H9 (cell line): ENCODE data around the gene OR6V1. TPM values are rescaled to one million over a fixed set of nuclear protein-coding genes. Genes with fewer than 3 reads are reported as not detected.

Experiments
- DNase-seq: peaks from one replicate; pipeline ENCODE4 v3.0.0-alpha.2; 2017
- H2AFZ ChIP-seq: one replicate; pipeline ENCODE4 v1.6.1; 2013; ENCODE audit warnings: mild to moderate bottlenecking, low read length, control low read depth, moderate library complexity
- H2AK5ac ChIP-seq: 2 replicates; pipeline ENCODE4 v1.6.1; 2013; ENCODE audit warnings: low read length, control low read depth, mixed read lengths; ENCODE audit not compliant: insufficient read length
- H2BK120ac ChIP-seq: one replicate; pipeline ENCODE4 v1.6.1; 2013; ENCODE audit warnings: low read depth, mild to moderate bottlenecking, low read length, control low read depth, inconsistent platforms; ENCODE audit not compliant: poor library complexity, severe bottlenecking
- H2BK12ac ChIP-seq: 2 replicates; pipeline ENCODE4 v1.6.1; 2013; ENCODE audit warnings: low read length, control low read depth, mixed read lengths, low read depth; ENCODE audit not compliant: insufficient read length
- H2BK15ac ChIP-seq: 2 replicates; pipeline ENCODE4 v1.6.1; 2013; ENCODE audit warnings: low read depth, low read length, control low read depth
- H2BK20ac ChIP-seq: one replicate; pipeline ENCODE4 v1.6.1; 2013; ENCODE audit warnings: low read depth, mild to moderate bottlenecking, low read length, control low read depth, inconsistent platforms; ENCODE audit not compliant: poor library complexity, severe bottlenecking
- H2BK5ac ChIP-seq: 2 replicates; pipeline ENCODE4 v1.6.1; 2013; ENCODE audit warnings: low read length, control low read depth, mixed read lengths; ENCODE audit not compliant: insufficient read length
- H3K14ac ChIP-seq: 2 replicates; pipeline ENCODE4 v1.6.1; 2013; ENCODE audit warnings: low read length, control low read depth; ENCODE audit not compliant: insufficient read depth
- H3K18ac ChIP-seq: 2 replicates; pipeline ENCODE4 v1.6.1; 2013; ENCODE audit warnings: low read depth, mild to moderate bottlenecking, mixed read lengths, low read length, control low read depth; ENCODE audit not compliant: insufficient read length
- H3K23ac ChIP-seq: 2 replicates; pipeline ENCODE4 v1.6.1; 2013; ENCODE audit warnings: low read length, control low read depth, mixed read lengths, low read depth; ENCODE audit not compliant: insufficient read length
- H3K23me2 ChIP-seq: 2 replicates; pipeline ENCODE4 v1.6.1; 2013; ENCODE audit warnings: low read depth, mild to moderate bottlenecking, mixed read lengths, low read length, control low read depth; ENCODE audit not compliant: insufficient read length, poor library complexity, severe bottlenecking
- H3K27ac ChIP-seq: 2 replicates; pipeline ENCODE4 v1.5.1; 2013; ENCODE audit warnings: low read length, control low read depth, mixed read lengths, low read depth; ENCODE audit not compliant: insufficient read length
- H3K27me3 ChIP-seq: 2 replicates; pipeline ENCODE4 v1.6.1; 2013; ENCODE audit warnings: low read length, control low read depth, inconsistent platforms; ENCODE audit not compliant: insufficient read depth
- H3K4ac ChIP-seq: 2 replicates; pipeline ENCODE4 v1.6.1; 2013; ENCODE audit warnings: low read depth, mild to moderate bottlenecking, control low read depth, inconsistent platforms, low read length, moderate library complexity
- H3K4me1 ChIP-seq: 2 replicates; pipeline ENCODE4 v1.6.1; 2013; ENCODE audit warnings: low read length, control low read depth, inconsistent platforms; ENCODE audit not compliant: insufficient read depth
- H3K4me2 ChIP-seq: 2 replicates; pipeline ENCODE4 v1.6.1; 2013; ENCODE audit warnings: low read length, control low read depth, mixed read lengths; ENCODE audit not compliant: insufficient read length, insufficient read depth
- H3K56ac ChIP-seq: 2 replicates; pipeline ENCODE4 v1.6.1; 2013; ENCODE audit warnings: low read depth, mild to moderate bottlenecking, mixed read lengths, low read length, control low read depth; ENCODE audit not compliant: insufficient read length
- H3K79me1 ChIP-seq: 2 replicates; pipeline ENCODE4 v1.6.1; 2013; ENCODE audit warnings: low read depth, mild to moderate bottlenecking, moderate library complexity, low read length, control low read depth, inconsistent platforms; ENCODE audit not compliant: insufficient read depth, poor library complexity, severe bottlenecking
- H3K79me2 ChIP-seq: 2 replicates; pipeline ENCODE4 v1.6.1; 2013; ENCODE audit warnings: low read length, control low read depth, inconsistent platforms; ENCODE audit not compliant: insufficient read depth
- H3K9ac ChIP-seq: 2 replicates; pipeline ENCODE4 v1.6.1; 2013; ENCODE audit warnings: low read length, control low read depth, mixed read lengths; ENCODE audit not compliant: insufficient read length; ENCODE audit errors: extremely low read depth
- H3K9me3 ChIP-seq: one replicate; pipeline ENCODE4 v1.6.1; 2013; ENCODE audit warnings: low read depth, low read length, inconsistent platforms; ENCODE audit not compliant: control insufficient read depth
- H3T11ph ChIP-seq: one replicate; pipeline ENCODE4 v1.6.1; 2013; ENCODE audit warnings: mild to moderate bottlenecking, low read length, control low read depth, inconsistent platforms
- H4K20me1 ChIP-seq: one replicate; pipeline ENCODE4 v1.6.1; 2013; ENCODE audit not compliant: control insufficient read depth, insufficient read length, insufficient read depth
- H4K5ac ChIP-seq: 2 replicates; pipeline ENCODE4 v1.6.1; 2013; ENCODE audit warnings: low read depth, mild to moderate bottlenecking, mixed read lengths, low read length, control low read depth; ENCODE audit not compliant: insufficient read length
- H4K8ac ChIP-seq: replicated peaks from 2 replicates; pipeline ENCODE4 v1.6.1; 2013; ENCODE audit warnings: low read length, control low read depth, mixed read lengths, low read depth; ENCODE audit not compliant: insufficient read length
- H4K91ac ChIP-seq: 2 replicates; pipeline ENCODE4 v1.6.1; 2013; ENCODE audit warnings: low read depth, mild to moderate bottlenecking, moderate library complexity, mixed read lengths, low read length, control low read depth; ENCODE audit not compliant: insufficient read length
- H3K27ac Mint-ChIP-seq, 3 experiments: 2 replicates in 2 of 3; 3 replicates in 1 of 3; pipeline ENCODE4 v1.8.0; 2020 to 2021; ENCODE audit warnings: mixed read lengths in 3 of 3, mild to moderate bottlenecking in 1 of 3, moderate library complexity in 1 of 3
- H3K27me3 Mint-ChIP-seq: 2 replicates; pipeline ENCODE4 v1.8.0; 2021; ENCODE audit warnings: low read depth, mild to moderate bottlenecking, moderate library complexity, mixed read lengths
- H3K36me3 Mint-ChIP-seq, 3 experiments: 2 replicates in 2 of 3; 3 replicates in 1 of 3; pipeline ENCODE4 v1.8.0; 2020 to 2021; ENCODE audit warnings: low read depth in 3 of 3, mixed read lengths in 3 of 3; ENCODE audit not compliant: insufficient read depth in 1 of 3
- H3K4me1 Mint-ChIP-seq, 2 experiments: 2 replicates each; pipeline ENCODE4 v1.8.0; 2020; ENCODE audit warnings: mixed read lengths in 2 of 2
- H3K4me3 Mint-ChIP-seq, 2 experiments: 2 replicates in 1 of 2; 3 replicates in 1 of 2; pipeline ENCODE4 v1.8.0; 2020 to 2021; ENCODE audit warnings: mild to moderate bottlenecking in 2 of 2, mixed read lengths in 2 of 2, moderate library complexity in 1 of 2
- H3K9me3 Mint-ChIP-seq, 2 experiments: 2 replicates in 1 of 2; 3 replicates in 1 of 2; pipeline ENCODE4 v1.8.0; 2020; ENCODE audit warnings: mild to moderate bottlenecking in 2 of 2, mixed read lengths in 2 of 2, moderate library complexity in 1 of 2
- CTCF ChIP-seq: fragments of 200-600 bp; sonication (generic); conservative IDR thresholded peaks from 3 replicates; pipeline ENCODE4 v1.8.0; 2021; ENCODE audit warnings: antibody characterized with exemption, mild to moderate bottlenecking
- WGBS: extraction: QIAGEN DNeasy Blood & Tissue Kit; methylation state at CpG from one replicate; pipeline ENCODE4 v1.1.7; 2013; ENCODE audit warnings: missing lambda C conversion rate, low lambda C conversion rate, mixed read lengths; ENCODE audit not compliant: insufficient read length; ENCODE audit errors: extremely low coverage; 5-methylcytosine and 5-hydroxymethylcytosine counted together
- total RNA-seq: library from RNA; stranded (reverse); gene quantifications from 2 replicates; pipeline ENCODE4 v1.2.1, GENCODE V29; 2021

The OR6V1 gene
- total RNA-seq, 1 experiment from 2014 or later: not detected

- no peak overlapping the region for H2BK5ac ChIP-seq
- no peak overlapping the region for H3K4ac ChIP-seq
- H3K14ac ChIP-seq: no peak overlapping the region
- H2BK20ac ChIP-seq: no peak overlapping the region
- H3K9me3 ChIP-seq: no peaks in the 10 kb centered on the region
- H4K91ac ChIP-seq: no peak overlapping the region
- no peak overlapping the region for H3K4me2 ChIP-seq
- no peak for DNase-seq
- H3K4me1 ChIP-seq: no peaks in the 10 kb centered on the region
- no peak overlapping the region for H2BK120ac ChIP-seq
- H3K18ac ChIP-seq: no peak overlapping the region
- Mint-ChIP-seq H3K9me3 (no peaks in the 10 kb centered on the region), H3K4me1 (peaks cover 4 to 6% of the 10 kb centered on the region in 2 experiments; a peak in 1 of 4 replicates), H3K27me3 (peaks cover 1% of the 10 kb centered on the region), H3K36me3 (no peaks in the 10 kb centered on the region), H3K27ac (no peak overlapping the region), H3K4me3 (no peak overlapping the region)
- no peaks in the 10 kb centered on the region for H3K79me1 ChIP-seq
- no peak overlapping the region for H4K8ac ChIP-seq
- no CpG with 5 or more reads among the region's 7 CpGs for WGBS
- no peak overlapping the region for H2BK15ac ChIP-seq
- H2AFZ ChIP-seq: no peak overlapping the region
- no peak overlapping the region for H3K56ac ChIP-seq
- H3K23me2 ChIP-seq: no peaks in the 10 kb centered on the region
- no peaks in the 10 kb centered on the region for H3K27me3 ChIP-seq
- no peak overlapping the region for H3T11ph ChIP-seq
- no peak overlapping the region for H2BK12ac ChIP-seq
- no peak overlapping the region for H3K9ac ChIP-seq
- no peak overlapping the region for H2AK5ac ChIP-seq
- H4K20me1 ChIP-seq: no peaks in the 10 kb centered on the region
- H3K23ac ChIP-seq: no peak overlapping the region
- no peak for TF ChIP-seq CTCF
- H4K5ac ChIP-seq: no peak overlapping the region
- no peaks in the 10 kb centered on the region for H3K79me2 ChIP-seq
- H3K27ac ChIP-seq: no peak overlapping the region
Observed at GRCh38 chr7:143012001-143012400, 40.1 kb upstream of the OR6V1 start.
